HUES6 (cell line): ENCODE results near the gene TEX14.
"Not testable (repeated sequence)": the region's sequence is repeated elsewhere in the genome, so short reads cannot be mapped to it uniquely, and the experiment has no call there.

Source experiments
- H3K27ac ChIP-seq: 2 replicates; pipeline ENCODE4 v1.7.0; 2013; ENCODE audit warnings: low read depth, mild to moderate bottlenecking, low read length, inconsistent platforms
- H3K27me3 ChIP-seq: 2 replicates; pipeline ENCODE4 v1.6.1; 2013; ENCODE audit warnings: low read length; ENCODE audit not compliant: control insufficient read depth, insufficient read depth
- H3K36me3 ChIP-seq: 2 replicates; pipeline ENCODE4 v1.6.1; 2013; ENCODE audit warnings: low read length; ENCODE audit not compliant: control insufficient read depth, insufficient read depth
- H3K4me1 ChIP-seq: 2 replicates; pipeline ENCODE4 v1.6.1; 2013; ENCODE audit warnings: low read length; ENCODE audit not compliant: control insufficient read depth, insufficient read depth
- H3K4me3 ChIP-seq: 2 replicates; pipeline ENCODE4 v1.5.1; 2013; ENCODE audit warnings: low read depth, low read length
- H3K9ac ChIP-seq: one replicate; pipeline ENCODE4 v1.6.1; 2013; ENCODE audit warnings: mild to moderate bottlenecking, low read length
- H3K9me3 ChIP-seq: 2 replicates; pipeline ENCODE4 v1.6.1; 2013; ENCODE audit warnings: low read depth, low read length; ENCODE audit not compliant: control insufficient read depth, insufficient read depth

TEX14 gene

GRCh38 chr17:58560511-58560910 lies 131.3 kb downstream of the TEX14 start:
- no peaks in the 10 kb centered on the region for H3K27me3 ChIP-seq
- H3K27ac ChIP-seq, result no peak overlapping the region
- H3K36me3 ChIP-seq, result no peaks in the 10 kb centered on the region
- no peak overlapping the region for H3K9ac ChIP-seq
- no peak overlapping the region for H3K4me3 ChIP-seq
- no peaks in the 10 kb centered on the region for H3K9me3 ChIP-seq
- peaks cover 9% of the 10 kb centered on the region for H3K4me1 ChIP-seq

GRCh38 chr17:58557981-58558380 lies 133.9 kb downstream of the TEX14 start:
- no peaks in the 10 kb centered on the region for H3K4me1 ChIP-seq
- H3K27ac ChIP-seq, result no peak overlapping the region
- H3K9ac ChIP-seq, result no peak overlapping the region

GRCh38 chr17:58556833-58557250 lies 135.0 kb downstream of the TEX14 start:
- no peaks in the 10 kb centered on the region for H3K27me3 ChIP-seq
- no peaks in the 10 kb centered on the region for H3K4me1 ChIP-seq
- no peak overlapping the region for H3K9ac ChIP-seq
- H3K9me3 ChIP-seq, result no peaks in the 10 kb centered on the region
- H3K27ac ChIP-seq, result no peak overlapping the region
- no peak overlapping the region for H3K4me3 ChIP-seq
- H3K36me3 ChIP-seq, result no peaks in the 10 kb centered on the region

More at GRCh38 chr17:58557981-58558380, 133.9 kb downstream of the TEX14 start:
- no peaks in the 10 kb centered on the region for H3K36me3 ChIP-seq
- no peaks in the 10 kb centered on the region for H3K27me3 ChIP-seq
- H3K4me3 ChIP-seq, result no peak overlapping the region
- no peaks in the 10 kb centered on the region for H3K9me3 ChIP-seq

GRCh38 chr17:58555109-58555508 lies 136.7 kb downstream of the TEX14 start:
- H3K9ac ChIP-seq, H3K36me3 ChIP-seq, H3K9me3 ChIP-seq, H3K27ac ChIP-seq, H3K4me1 ChIP-seq, H3K27me3 ChIP-seq, H3K4me3 ChIP-seq: not testable (repeated sequence)

- Histone ChIP-seq H3K9me3 (no peaks in the 10 kb centered on the region), H3K4me3 (no peak overlapping the region), H3K9ac (no peak overlapping the region), H3K36me3 (no peaks in the 10 kb centered on the region), H3K27me3 (peaks cover 3% of the 10 kb centered on the region; the same call in 1 of the 2 replicates), H3K4me1 (no peaks in the 10 kb centered on the region), H3K27ac (no peak overlapping the region)
These were observed 150.6 kb downstream of the TEX14 start for GRCh38 chr17:58541249-58541648.

GRCh38 chr17:58539698-58540097 lies 152.1 kb downstream of the TEX14 start:
- H3K27me3 ChIP-seq, result peaks cover 4% of the 10 kb centered on the region; the same call in 1 of the 2 replicates
- H3K9ac ChIP-seq, result no peak overlapping the region
- no peaks in the 10 kb centered on the region for H3K36me3 ChIP-seq
- no peak overlapping the region for H3K27ac ChIP-seq
- no peak overlapping the region for H3K4me3 ChIP-seq
- H3K4me1 ChIP-seq, result peaks cover 11% of the 10 kb centered on the region; the same call in 1 of the 2 replicates
- H3K9me3 ChIP-seq, result no peaks in the 10 kb centered on the region

- Histone ChIP-seq H3K36me3 (no peaks in the 10 kb centered on the region), H3K4me3 (no peak overlapping the region), H3K9ac (no peak overlapping the region), H3K27ac (no peak overlapping the region), H3K27me3 (peaks cover 5% of the 10 kb centered on the region; the same call in 1 of the 2 replicates), H3K4me1 (peaks cover 11% of the 10 kb centered on the region; the same call in 1 of the 2 replicates), H3K9me3 (no peaks in the 10 kb centered on the region)
These were observed 152.9 kb downstream of the TEX14 start for GRCh38 chr17:58538811-58539409.

- no peak overlapping the region for H3K27ac ChIP-seq
- no peak overlapping the region for H3K4me3 ChIP-seq
- H3K9ac ChIP-seq, result no peak overlapping the region
- H3K27me3 ChIP-seq, result peaks cover 16% of the 10 kb centered on the region
- no peaks in the 10 kb centered on the region for H3K9me3 ChIP-seq
- H3K4me1 ChIP-seq, result peaks cover 22% of the 10 kb centered on the region; the same call in 1 of the 2 replicates
- no peaks in the 10 kb centered on the region for H3K36me3 ChIP-seq
These were observed 154.6 kb downstream of the TEX14 start for GRCh38 chr17:58537266-58537665.

GRCh38 chr17:58536542-58536941 lies 155.3 kb downstream of the TEX14 start:
- H3K4me1 ChIP-seq, result peaks cover 23% of the 10 kb centered on the region; the same call in 1 of the 2 replicates
- H3K9me3 ChIP-seq, result no peaks in the 10 kb centered on the region
- no peak overlapping the region for H3K4me3 ChIP-seq
- no peak overlapping the region for H3K27ac ChIP-seq
- peaks cover 20% of the 10 kb centered on the region for H3K27me3 ChIP-seq
- no peaks in the 10 kb centered on the region for H3K36me3 ChIP-seq
- no peak overlapping the region for H3K9ac ChIP-seq

- no peak overlapping the region for H3K27ac ChIP-seq
These were observed 156.4 kb downstream of the TEX14 start for GRCh38 chr17:58535431-58535830.

GRCh38 chr17:58534901-58535421 lies 156.9 kb downstream of the TEX14 start:
- no peaks in the 10 kb centered on the region for H3K36me3 ChIP-seq
- H3K4me1 ChIP-seq, result peaks cover 31% of the 10 kb centered on the region
- H3K9me3 ChIP-seq, result no peaks in the 10 kb centered on the region
- no peak overlapping the region for H3K4me3 ChIP-seq
- H3K27ac ChIP-seq, result no peak overlapping the region
- no peak overlapping the region for H3K9ac ChIP-seq
- peaks cover 32% of the 10 kb centered on the region for H3K27me3 ChIP-seq

More at GRCh38 chr17:58535431-58535830, 156.4 kb downstream of the TEX14 start:
- peaks cover 31% of the 10 kb centered on the region for H3K27me3 ChIP-seq
- H3K4me1 ChIP-seq, result peaks cover 31% of the 10 kb centered on the region
- H3K9me3 ChIP-seq, result no peaks in the 10 kb centered on the region
- H3K36me3 ChIP-seq, result no peaks in the 10 kb centered on the region
- H3K9ac ChIP-seq, result no peak overlapping the region
- no peak overlapping the region for H3K4me3 ChIP-seq
